LNCaP clone FGC (cell line): ENCODE measurements around the gene CCL22.
"Not testable (repeated sequence)": the region's sequence is repeated elsewhere in the genome, so short reads cannot be mapped to it uniquely, and the experiment has no call there.

Experiments
- DNase-seq: peaks from one replicate; pipeline ENCODE4 v3.0.0-alpha.2; 2011; ENCODE audit warnings: low read depth
- H3K4me3 ChIP-seq: 2 replicates; pipeline ENCODE4 v1.5.1; 2011; ENCODE audit warnings: mild to moderate bottlenecking, low read depth, low read length, control low read depth
- TF ChIP-seq, protein P1 (sequence below): IDR thresholded peaks from 2 replicates; pipeline ENCODE4 v1.5.1; 2012; ENCODE audit warnings: mild to moderate bottlenecking; ENCODE audit not compliant: control insufficient read depth, insufficient read depth; ENCODE audit errors: extremely low read depth

CCL22 gene

DNA sequence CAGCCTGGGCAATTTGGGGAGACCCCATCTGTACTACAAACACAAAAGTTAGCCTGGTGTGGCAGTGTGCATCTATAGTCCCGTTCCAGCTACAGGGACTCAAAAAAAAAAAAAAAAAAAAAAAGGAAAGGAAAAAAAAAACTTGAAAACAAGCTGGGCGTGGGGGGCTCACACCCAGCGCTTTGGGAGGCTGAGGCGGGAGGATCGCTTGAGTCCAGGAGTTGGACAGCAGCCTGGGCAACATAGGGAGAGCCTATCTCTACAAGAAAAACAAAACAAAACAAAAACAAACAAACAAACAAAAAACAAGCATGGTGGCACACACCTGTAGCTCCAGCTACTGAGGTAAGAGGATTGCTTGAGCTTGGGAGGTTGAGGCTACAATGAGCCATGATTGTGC, 33.1 kb downstream of the CCL22 start:
- TF ChIP-seq, protein P1, sequence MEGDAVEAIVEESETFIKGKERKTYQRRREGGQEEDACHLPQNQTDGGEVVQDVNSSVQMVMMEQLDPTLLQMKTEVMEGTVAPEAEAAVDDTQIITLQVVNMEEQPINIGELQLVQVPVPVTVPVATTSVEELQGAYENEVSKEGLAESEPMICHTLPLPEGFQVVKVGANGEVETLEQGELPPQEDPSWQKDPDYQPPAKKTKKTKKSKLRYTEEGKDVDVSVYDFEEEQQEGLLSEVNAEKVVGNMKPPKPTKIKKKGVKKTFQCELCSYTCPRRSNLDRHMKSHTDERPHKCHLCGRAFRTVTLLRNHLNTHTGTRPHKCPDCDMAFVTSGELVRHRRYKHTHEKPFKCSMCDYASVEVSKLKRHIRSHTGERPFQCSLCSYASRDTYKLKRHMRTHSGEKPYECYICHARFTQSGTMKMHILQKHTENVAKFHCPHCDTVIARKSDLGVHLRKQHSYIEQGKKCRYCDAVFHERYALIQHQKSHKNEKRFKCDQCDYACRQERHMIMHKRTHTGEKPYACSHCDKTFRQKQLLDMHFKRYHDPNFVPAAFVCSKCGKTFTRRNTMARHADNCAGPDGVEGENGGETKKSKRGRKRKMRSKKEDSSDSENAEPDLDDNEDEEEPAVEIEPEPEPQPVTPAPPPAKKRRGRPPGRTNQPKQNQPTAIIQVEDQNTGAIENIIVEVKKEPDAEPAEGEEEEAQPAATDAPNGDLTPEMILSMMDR: no peak
- H3K4me3 ChIP-seq: no peak overlapping the region
- no peak for DNase-seq

DNA sequence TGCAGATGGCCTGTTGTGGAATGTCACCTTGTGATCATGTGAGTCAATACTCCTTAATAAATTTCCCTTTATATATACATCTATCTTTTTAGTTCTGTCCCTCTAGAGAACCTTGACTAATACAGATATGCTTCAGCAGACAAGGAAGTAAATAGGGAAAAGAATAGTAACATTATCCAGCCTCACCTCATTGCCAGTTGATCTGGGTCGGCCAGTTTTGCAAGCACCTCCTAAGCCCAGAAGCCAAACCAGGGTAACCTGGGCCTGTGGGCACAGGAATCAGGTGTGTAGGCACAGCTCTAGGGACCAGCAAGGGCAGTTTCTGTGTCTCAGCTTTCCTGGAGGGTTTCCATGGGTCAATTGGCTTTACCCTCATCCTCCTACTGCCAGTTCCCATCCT, 34.1 kb downstream of the CCL22 start:
- no peak overlapping the region for H3K4me3 ChIP-seq
- DNase-seq: peak; percentile 32
- TF ChIP-seq, protein P1: no peak

DNA sequence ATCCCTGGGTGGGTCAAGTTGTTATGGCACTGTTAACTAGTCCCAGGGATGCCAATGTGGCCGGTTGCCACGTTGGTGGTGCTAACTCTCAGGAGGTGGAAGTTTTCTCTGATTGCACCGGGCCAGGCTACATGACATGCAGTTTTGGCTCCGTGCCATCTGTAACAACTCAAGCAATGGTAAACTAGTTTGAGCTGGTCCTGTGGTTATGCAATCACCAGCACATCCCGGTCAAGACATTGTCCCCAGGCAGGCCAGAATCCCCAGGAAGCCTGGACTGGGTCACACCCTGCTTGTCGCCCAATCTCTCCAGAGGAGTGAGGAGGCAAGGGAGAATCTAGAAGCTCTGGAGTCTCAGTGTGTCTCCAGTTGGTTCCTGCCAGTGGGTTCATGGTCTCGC, 35.9 kb downstream of the CCL22 start:
- H3K4me3 ChIP-seq: no peak overlapping the region
- no peak for DNase-seq
- TF ChIP-seq, protein P1: no peak

DNA sequence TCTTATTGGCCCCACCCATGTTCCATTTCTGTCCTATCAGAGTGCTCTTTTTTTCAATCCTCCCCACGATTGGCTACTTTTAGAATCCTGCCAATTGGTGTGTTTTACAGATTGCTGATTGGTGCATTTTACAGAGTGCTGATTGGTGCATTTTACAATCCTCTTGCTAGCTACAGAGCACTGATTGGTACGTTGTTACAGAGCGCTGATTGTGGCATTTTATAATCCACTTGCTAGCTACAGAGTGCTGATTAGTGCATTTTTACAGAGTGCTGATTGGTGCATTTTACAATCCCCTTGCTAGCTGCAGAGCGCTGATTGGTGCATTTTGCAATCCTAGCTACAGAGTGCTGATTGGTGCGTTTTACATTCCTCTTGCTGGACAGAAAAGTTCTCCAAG, 36.4 kb downstream of the CCL22 start:
- DNase-seq: no peak
- TF ChIP-seq, protein P1: no peak

DNA sequence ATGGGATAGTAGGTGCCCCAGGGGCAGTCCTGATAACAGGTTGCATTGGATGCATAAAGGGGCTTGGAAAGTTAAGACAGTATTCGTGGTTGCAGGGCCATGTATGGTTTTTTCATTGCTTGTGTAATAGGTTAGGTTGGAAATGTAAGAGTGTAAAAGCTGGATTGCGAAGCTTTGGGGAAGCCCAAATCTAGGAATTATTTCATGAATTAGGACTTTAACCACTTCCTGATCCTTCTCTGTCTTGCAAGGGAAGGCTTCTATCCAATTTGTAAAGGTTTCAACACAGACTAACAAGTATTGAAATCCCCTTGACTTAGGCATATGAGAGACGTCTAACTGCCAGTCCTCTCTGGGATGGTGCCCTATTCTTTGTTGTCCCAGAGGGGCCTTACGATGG, 38.2 kb downstream of the CCL22 start:
- no peak overlapping the region for H3K4me3 ChIP-seq
- TF ChIP-seq, protein P1: no peak
- no peak for DNase-seq

More for the DNA sequence above, 36.4 kb downstream of the CCL22 start:
- H3K4me3 ChIP-seq: no peak overlapping the region

DNA sequence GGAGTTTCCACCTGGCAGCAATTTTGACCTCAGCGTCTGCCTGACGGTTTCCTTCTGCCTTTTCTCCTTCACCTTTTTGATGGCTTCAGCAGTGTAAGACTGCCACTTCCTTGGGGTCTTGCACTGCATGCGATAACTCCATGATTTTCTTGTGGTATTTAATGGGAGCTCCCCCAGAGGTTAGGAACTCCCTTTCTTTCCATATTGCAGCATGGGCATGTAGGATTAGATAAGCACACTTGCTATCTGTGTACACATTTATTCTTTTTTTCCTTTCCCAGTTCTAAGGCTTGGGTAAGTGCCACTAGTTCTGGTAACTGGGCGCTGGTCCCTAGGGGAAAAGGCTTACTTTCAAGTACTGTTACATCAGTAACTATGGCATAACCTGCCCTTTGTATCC, 38.9 kb downstream of the CCL22 start:
- DNase-seq, H3K4me3 ChIP-seq: not testable (repeated sequence)

DNA sequence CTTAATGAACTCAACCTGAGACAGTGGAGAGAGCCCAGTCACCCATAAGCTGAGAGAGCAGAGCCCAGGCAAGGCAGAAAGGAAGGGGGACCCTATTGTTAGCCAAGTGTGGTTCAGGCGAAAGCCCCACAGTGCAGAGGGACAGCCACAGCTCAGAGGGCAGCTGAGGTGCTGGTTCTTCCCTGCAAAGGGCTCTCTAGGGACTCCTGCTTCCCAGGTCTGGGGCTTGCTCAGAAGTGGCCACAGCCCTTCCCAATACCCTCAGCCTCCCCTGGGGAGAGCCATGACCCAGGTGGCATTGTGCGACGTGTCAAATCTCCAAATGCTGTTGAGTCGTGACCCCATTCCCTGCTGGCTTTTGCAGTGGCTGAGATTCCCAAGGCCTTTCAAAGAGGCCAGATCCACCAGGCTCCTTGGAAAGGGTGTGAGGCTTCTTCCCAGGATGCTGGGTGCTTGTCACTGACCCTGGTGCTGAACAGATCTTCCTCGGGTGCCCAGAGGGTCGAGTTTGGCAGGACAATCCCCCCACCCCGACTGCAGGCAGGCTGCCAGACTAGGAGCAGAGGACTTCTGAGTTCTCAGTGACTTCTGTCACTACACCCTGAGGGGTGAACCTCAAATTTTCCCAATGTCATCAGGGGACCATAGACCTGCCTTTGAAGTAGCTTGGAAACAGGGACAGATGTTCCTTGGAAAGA, 43.5 kb downstream of the CCL22 start:
- no peak overlapping the region for H3K4me3 ChIP-seq
- TF ChIP-seq, protein P1: no peak
- no peak for DNase-seq
